HG03571 (cell line): Measurements from ENCODE around the gene GAREM1.
"Not testable (repeated sequence)": the region's sequence is repeated elsewhere in the genome, so short reads cannot be mapped to it uniquely, and the experiment has no call there.

Experiments
- ATAC-seq: cut with Tn5 transposase; IDR thresholded peaks from one replicate; pipeline ENCODE4 v1.9.1; 2021; ENCODE audit not compliant: unreplicated experiment

The GAREM1 gene

DNA sequence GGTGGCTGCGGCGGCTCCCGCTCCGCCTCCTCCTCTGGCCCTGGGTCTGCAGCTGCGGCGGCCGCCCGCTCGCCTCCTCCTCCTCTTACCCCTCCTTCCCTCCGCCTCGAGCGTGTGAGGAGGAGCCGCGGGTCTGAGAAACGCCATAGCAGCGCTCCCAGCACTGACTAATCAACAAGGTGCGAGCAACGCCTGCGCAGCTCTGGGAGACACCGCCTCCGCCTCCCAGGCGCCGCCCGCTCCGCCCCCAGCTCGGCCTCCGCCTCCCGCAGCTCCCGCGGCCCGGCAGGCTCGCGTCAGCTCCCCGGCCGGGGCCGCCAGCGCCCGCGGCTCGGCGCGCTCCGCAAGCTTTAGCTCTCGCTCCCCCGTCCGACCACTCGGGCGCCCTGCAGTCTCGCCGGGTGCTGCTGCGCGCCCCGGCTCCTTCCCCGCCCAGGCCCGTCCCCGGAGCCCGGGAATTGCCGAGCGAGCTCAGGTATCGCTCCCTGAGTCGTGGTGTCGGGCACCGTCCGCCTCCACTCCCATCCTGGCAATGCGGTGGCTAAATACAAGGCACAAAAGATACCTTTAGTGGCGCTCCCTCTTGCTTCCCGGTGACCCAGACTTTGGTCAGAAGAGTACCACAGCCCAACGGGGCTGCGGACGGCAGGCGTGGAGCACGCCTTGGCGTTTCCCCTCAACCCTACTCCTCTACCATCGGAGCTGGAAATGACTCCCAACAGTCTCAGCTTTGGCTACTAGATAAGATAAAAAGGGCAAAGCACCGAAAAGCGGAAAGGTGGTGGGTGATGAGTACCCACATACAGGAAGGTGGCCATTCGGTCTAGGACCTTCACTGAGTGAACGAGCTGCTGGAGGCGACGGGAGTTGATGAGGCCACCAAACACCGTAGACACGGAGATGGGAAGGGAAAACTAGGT, at the start of gene GAREM1:
TSS of gene GAREM1 (minus strand) at position 169 of the 920 bp plus-strand sequence. CDS start 454 bp downstream, outside the sequence.
- ATAC-seq: peak; percentile 97

DNA sequence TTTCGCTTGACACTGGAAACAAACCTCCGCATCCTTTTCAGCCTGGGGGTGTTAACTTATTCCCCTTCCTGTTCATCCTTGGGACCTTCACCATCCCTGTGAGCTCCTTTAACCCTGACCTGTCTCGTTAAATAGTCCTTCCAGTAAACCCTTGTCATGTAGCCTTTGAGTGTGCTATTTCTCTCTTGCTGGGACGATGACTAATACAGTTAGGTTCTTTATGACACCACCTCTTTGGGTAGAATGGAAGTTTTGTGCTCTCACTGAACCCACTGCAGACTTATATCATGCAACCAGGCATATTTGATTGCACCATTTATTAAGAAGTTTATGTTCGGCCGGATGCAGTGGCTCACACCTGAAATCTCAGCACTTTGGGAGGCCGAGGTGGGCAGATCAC, 40.5 kb upstream of the GAREM1 start:
- no peak for ATAC-seq

DNA sequence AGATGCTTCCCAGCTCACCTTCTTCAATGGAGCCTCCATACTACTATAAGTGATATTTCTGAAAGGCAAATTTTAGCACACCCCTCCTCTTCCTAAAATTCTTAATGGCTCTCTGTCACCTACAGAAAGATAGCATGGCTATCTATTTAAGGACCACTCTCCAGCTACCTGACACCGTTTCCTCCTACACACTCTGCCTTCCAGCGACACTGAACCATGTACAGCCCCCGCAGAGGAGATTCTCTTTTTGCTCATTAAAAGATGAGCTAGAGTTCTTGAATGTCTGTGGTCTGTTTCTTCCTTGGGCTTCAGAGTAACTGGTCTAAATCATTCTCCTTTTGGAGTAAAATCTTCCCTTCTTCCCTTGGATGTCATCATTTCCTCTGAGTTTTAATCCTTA, 38.4 kb upstream of the GAREM1 start:
- no peak for ATAC-seq

DNA sequence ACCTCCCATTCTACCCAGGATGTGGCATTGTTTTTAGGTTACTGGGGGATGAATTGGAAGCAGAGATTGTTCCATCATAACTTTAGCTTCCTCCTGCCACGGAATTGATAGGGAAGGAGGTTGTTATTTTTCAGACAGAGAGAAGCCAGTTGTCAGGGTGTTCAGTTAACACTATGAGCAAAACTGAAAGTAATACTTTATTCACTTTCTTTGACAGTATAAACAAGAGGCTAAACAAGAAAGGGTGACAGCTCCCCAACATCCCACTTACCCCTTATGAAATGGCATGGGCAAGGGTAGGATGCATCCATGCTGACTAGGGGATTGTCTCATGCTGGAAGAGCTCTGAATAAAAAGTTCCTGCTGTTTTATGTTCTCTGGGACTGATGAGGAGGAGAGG, 36.4 kb upstream of the GAREM1 start:
- no peak for ATAC-seq

DNA sequence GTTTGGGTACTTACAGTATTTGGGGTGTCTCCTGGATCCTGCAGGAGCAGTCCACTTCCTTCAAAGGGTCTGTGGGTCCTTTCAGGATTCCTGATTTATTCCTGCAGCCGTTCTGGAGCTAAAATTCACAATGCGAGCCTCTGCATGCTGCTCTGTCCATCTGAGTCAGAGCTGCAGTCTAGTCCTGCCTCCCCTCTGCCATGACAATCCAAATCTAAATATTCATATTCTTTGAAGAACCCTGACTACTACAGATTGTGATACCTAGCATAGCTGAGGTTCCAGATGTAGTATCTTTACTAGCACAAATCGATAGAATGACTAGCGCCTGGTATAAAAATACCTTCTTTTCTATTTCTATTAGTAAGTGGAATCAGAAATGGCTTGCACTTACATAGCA, 31.3 kb upstream of the GAREM1 start:
- no peak for ATAC-seq

DNA sequence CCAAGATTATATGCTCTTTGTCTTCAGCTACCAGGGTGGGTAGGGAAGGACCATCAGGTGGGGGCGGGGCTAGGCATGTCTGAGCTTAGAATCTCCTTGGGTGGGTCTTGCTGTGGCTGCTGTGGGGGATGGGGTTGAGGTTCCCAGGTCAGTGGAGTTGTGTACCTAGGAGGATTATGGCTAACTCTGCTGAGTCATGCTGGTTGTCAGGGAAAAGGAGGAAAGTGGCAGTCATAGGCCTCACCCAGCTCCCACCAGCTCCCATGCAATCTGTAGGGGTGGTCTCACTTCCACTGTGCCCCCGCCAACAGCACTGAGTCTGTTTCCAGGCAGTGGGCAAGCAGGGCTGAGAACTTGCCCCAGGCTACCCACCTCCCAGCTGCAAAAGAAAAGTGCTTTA, 30.6 kb upstream of the GAREM1 start:
- not testable (repeated sequence) for ATAC-seq

DNA sequence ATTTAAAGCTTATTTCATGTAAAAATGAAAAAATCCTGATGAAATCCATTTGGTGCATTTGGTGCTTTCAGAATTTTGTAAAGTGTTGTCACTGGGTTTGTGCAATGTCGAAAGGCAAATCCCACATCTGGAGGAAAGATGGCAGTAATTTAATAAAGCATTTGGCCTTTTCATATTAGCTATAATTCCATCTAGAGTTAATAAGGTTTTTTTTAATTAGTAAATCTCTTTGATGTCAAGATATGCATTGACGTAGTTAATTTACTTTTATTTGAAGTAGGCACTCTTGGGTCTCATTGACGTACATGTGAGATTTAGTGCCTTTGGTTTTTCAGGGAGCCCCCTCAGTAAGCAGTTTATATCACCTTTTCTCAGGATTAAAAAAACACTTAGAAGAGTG, 12.3 kb upstream of the GAREM1 start:
- ATAC-seq: no peak

DNA sequence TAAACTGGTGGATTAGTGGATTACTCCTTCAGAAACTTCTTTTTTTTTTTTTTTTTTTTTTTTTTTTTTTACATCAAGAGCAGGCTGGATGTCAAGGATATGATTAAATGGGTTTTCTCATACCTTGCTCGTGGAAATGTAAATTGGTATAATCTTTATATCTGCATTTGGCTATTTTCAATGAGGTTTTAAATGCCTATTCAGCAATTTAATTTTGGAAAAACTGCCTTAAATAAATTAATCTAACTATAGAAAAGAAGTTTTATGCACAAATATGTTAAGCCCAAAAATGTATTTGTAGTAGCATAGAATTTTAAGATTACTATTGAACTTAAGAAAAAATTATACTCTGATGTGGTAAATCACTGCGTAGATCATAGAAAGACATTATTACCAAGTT, 11.4 kb upstream of the GAREM1 start:
- ATAC-seq: no peak

DNA sequence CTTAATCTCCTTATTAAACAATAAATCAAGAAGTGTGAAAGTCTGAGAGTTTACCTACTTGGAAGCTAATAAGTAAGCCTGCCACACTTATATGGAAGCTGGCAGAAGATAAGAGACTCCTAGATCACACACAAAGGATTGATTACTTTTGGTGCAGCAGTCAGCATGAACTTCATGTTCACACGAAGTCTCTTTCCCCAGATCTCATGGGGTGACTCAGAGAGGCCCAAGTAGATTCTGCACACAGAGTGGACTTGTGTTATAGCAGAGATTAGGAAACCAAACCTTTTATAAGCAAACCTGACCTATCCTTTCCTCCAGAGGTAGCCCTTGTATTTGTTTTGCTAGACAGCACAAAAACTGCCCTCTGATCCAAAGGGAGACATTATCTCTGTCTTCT, 9.9 kb upstream of the GAREM1 start:
- no peak for ATAC-seq

DNA sequence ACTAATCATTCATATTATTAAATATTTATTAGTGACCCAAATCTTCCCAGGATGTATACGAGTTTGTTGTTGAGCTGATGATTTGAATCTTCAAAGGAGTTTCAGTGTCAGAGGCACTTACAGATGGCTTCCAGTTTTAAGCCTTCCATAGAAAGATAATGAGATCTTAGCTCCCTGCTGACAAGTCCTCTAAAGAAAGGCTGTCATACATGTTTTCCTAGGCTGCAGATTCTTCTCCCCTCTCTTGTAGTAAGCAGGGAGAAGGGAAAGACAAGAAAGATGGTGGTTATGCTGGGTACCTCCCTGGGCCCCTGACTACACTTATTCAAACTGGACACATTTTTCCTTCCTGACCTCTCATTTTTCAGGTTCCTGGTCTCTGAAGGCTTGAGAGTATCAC, 8.1 kb upstream of the GAREM1 start:
- ATAC-seq: no peak

DNA sequence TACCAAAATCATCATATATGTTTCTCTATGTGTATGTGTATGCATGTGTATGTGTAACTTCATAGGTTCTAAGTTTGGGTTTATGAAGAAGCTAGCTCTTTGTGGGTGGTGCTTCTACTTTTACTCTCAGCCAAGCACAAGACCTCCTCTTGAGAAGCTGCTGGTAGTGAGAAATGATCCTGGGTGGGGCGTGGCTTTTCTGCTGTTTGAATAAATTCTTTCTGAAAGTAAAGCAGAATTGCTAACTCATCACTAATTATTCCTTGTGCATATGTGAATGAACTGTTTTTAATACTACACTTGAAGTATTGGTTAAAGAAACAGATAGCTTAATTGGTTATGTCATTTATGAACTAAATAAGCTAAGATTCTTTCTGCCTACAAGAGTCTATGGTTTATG, 7.6 kb upstream of the GAREM1 start:
- ATAC-seq: no peak

DNA sequence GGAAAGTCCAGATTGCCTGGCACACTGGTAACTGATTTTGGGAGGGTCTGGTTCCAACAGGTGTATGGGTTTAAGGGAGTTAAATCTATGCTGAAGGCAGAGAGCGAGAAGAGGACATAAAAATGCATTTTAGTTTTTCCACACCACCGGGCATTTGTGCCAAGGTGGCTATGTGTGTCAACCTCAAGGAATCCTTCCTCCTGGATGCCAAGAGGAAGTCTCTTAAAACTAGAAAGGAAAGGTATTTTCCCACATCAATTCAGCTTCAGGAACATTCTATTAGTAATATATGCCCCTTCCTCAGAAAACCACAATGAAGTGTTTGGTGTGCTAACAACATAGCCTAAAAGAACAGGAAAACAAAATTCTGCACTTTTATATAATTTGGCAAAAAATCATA, 5.4 kb upstream of the GAREM1 start:
- no peak for ATAC-seq

DNA sequence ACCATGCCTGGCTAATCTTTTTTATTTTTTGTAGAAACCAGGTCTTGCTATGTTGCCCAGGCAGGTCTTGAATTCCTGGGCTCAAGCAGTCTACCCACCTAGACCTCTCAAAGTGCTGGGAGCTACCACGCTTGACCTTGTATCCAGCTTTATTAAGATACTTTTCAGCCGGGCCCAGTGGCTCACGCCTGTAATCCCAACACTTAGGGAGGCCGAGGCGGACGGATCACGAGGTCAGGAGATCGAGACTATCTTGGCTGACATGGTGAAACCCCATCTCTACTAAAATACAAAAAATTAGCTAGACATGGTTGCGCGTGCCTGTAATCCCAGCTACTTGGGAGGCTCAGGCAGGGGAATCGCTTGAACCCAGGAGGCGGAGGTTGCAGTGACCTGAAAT, 4.4 kb upstream of the GAREM1 start:
- not testable (repeated sequence) for ATAC-seq

DNA sequence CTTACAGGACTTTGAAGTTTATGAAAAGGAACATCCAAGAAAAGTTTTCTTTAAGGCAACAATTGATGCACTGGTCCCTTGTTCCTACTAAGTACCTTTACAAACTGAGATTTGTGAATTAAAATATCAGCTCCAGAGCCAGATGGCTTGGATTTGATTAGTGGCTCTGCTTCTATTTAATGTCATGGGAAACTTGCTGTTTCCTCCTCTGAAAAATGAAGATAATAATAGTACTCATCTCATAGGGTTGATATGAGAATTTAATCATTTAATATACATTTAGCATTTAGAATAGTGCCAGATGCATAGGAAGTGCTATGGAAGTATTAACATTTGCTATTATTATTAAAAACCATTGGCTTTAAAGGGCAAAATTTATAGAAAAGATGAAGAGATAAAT, 2.6 kb upstream of the GAREM1 start:
- ATAC-seq: no peak

DNA sequence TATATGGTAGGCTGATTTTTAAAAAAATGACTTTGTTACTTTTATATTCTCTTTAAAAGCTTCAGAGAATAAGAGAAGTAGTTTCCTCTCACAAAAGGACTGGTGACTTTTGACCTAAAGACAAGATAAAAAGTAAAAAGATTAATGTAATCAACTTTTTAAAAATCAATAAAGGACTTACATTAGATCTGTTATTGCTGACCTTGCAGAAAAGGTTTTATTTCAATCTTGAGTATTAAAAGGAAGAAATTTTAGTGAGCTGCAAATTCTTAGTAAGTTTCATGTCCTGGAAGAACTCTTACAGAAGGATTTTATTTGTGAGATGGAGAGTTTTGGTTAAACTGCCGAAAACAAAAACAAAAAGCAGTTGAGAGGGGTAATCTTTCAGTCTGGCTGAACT, 2.2 kb upstream of the GAREM1 start:
- ATAC-seq: no peak

DNA sequence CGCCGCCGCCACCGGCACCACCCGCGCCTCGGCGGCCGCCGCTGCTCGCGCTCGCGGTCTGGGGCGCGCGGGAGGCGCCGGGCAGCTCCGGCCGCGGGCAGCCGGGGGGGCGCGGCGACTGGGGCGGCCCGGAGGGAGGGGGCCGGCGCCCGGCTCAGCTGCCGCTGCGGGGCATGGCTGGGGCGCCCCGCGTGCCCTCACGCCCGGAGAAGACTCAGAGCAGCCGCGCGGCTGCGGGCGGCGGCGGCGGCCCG, 295 bp downstream of the GAREM1 start:
- ATAC-seq: no peak

DNA sequence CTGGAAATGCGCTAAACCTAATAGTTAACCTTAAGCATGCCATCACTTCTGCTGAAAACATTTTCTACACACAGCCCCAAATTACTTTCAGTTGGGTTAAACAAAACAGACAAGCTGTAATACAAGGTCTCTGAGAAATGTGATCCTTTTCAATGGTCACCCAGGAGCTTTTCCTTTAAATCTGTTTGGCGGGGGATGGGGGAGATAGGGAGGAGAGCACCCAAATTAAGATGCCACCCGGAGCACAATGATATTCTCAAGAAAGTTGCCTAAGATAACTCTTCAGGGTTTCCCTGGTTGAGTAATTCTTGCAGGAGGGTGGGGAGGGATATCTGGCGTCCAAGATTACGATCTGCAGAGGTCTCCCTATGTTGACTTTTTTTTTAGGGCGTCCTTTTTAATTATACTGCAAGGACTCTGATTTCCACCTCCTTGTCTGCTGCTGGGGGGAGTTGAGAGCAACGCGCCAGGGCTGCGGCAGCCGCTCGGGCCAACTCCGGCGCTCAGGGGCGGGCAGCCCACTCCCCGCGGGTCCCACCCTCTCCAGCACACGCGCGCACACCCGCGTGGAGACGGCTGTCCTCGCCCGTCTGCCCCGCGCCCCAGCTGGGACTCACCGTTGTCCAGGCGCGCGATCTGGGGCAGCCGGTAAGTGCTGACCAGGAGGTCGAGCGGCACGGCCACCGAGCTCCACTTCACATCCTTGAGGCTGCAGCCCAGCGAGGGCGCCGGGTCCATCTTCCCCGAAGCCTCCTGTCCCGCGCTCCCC, 807 bp downstream of the GAREM1 start:
- ATAC-seq: peak; percentile 7

DNA sequence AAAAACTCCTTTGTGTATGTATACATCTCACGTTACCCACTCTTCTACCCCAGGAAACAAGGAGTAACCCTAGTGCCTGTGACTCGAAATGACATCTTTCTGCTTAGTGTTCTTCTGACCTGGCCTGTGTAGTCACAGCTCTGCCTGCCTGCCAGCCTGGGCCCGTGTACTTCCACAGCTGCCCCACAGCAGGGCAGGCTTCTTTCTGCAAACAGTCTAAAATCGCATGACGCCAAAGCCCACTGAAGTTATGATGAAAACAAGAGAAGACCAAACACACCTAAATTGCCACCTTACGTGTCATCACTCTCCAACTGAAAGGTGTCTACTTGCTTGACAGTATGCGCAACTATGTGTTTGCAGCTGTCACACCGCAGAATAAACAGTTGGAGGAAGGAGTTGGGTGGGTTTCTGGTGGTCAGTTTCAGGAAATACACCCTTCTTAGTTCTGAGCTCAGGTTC, 1.5 kb downstream of the GAREM1 start:
- ATAC-seq: no peak

DNA sequence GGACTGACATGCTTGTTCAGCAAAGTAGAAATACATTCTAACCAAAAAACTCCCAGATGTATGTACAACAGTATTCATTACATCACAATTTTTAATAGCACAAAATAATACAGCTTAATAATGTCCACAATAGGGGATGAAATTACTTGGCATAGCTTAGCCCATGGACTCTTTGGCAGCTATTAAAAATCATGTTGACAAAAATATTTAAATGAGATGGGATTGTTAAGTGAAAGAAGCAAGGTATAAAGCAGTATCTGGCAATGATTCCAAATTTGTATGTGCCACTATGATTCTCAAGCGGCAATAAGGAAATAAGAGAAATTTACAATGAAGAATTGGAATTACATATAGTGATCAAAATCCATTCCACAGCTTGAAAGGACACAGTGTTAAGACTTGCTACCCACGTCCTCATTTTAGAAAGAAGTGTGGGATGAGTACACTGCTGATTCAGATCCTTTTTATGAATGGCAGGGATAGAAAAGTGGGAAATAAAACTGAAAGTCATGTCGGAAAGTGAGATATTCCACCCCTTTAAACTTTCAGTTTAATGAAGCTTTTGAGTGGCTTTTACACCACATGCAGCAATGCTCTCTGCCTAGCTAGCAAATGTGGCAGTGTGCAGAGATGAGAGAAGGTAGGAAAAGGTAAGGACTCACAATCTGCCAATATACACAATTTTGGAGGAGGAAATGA, 2.4 kb downstream of the GAREM1 start:
- no peak for ATAC-seq

DNA sequence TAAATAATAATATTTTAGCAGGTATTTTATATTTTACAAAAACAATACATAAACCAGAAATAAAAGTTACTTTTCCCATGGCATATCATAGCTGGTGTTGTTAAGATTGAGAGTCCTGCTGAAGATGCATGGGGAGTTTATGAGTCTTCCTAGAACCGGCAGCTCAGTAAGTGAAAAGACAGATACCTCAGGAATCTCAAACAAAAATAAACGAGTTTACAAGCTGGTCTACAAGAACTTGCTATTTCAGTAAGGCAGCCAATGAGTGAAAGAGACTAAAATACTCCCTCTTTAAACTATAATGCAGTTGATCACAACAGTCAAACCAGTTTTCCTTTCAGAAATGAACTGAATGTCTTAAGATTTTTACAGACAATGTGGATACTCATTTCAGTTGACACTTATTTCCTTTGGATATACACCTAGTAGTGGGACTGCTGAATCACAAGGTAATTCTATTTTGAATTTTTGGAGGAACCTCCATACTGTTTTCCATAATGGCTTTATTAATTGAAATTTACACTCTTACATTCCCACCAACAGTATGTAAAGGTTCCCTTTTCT, 8.9 kb downstream of the GAREM1 start:
- no peak for ATAC-seq

DNA sequence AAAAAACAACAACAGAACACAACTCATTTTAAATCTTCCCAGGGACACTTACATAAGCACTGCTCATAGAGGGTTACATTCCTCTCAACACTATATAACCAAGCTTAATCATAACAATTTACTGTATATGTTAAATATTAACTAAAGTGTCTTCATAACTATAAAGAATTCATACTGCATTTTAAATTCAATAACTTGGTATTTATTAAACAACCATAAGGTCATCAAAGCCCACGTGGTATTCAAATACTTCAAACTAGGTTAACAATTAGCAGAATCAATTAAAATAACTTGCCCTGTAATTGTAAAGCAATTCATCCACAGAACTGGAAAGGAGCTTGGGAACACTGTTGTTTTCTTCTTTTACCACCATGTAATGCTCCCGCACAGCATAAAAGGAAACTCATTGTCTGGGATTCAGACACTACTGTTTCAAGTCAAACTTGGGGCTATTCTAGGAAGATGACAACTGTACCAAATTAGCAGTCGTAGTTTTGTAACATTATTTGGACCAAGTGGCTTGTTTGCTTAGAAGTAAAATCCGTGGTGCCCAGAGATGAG, 10.4 kb downstream of the GAREM1 start:
- no peak for ATAC-seq
